Lung (tissue), 12 donors: Measurements from ENCODE around the gene ID3. TPM values are rescaled to one million over a fixed set of nuclear protein-coding genes. Genes with fewer than 3 reads are reported as not detected.

Source experiments
- ATAC-seq: fragments of 200-7000 bp; cut with Tn5 transposase; one replicate; pipeline ENCODE4 v1.9.1; 2020; ENCODE audit warnings: moderate number of reproducible peaks; ENCODE audit not compliant: insufficient read depth, low FRiP score
- DNase-seq, 3 donors: peaks; one replicate each; pipeline ENCODE4 v3.0.0-alpha.2; 2013 to 2017
- H3K27ac ChIP-seq, 2 donors: one replicate each; pipeline ENCODE4 v1.5.1; 2013; ENCODE audit warnings: mild to moderate bottlenecking in 2 of 2, moderate library complexity in 2 of 2, control low read depth in 1 of 2, inconsistent platforms in 1 of 2, low read depth in 1 of 2, low read length in 1 of 2
- H3K27me3 ChIP-seq, 3 donors: one replicate each; pipeline ENCODE4 v1.5.1; 2013; ENCODE audit warnings: low read length in 2 of 3; ENCODE audit not compliant: control insufficient read depth in 3 of 3, insufficient read depth in 3 of 3
- H3K36me3 ChIP-seq, 4 donors: one replicate each; pipeline ENCODE4 v1.5.1; 2013; ENCODE audit warnings: low read length in 4 of 4, mild to moderate bottlenecking in 1 of 4, moderate library complexity in 1 of 4; ENCODE audit not compliant: control insufficient read depth in 4 of 4, insufficient read depth in 4 of 4
- H3K4me1 ChIP-seq, 5 donors: one replicate each; pipeline ENCODE4 v1.5.1; 2013; ENCODE audit warnings: low read length in 5 of 5, mild to moderate bottlenecking in 2 of 5, moderate library complexity in 1 of 5; ENCODE audit not compliant: control insufficient read depth in 5 of 5, insufficient read depth in 5 of 5
- H3K4me3 ChIP-seq: one replicate; pipeline ENCODE4 v1.5.1; 2013; ENCODE audit warnings: mild to moderate bottlenecking, control low read depth, moderate library complexity
- H3K9ac ChIP-seq, 2 donors: one replicate each; pipeline ENCODE4 v1.5.1; 2013; ENCODE audit warnings: low read length in 2 of 2, control low read depth in 1 of 2; ENCODE audit not compliant: insufficient read depth in 1 of 2
- H3K9me3 ChIP-seq, 4 donors: one replicate each; pipeline ENCODE4 v1.5.1; 2013; ENCODE audit warnings: low read length in 3 of 4, mild to moderate bottlenecking in 1 of 4, moderate library complexity in 1 of 4; ENCODE audit not compliant: control insufficient read depth in 4 of 4, insufficient read depth in 3 of 4
- CTCF ChIP-seq: IDR thresholded peaks from 2 replicates; pipeline ENCODE4 v1.5.1; 2012; ENCODE audit warnings: mild to moderate bottlenecking; ENCODE audit errors: control extremely low read depth, extremely low read depth
- WGBS, 2 donors: extraction: QIAGEN DNeasy Blood & Tissue Kit; methylation state at CpG; one replicate each; pipeline ENCODE4 v1.1.7; 2013; 5-methylcytosine and 5-hydroxymethylcytosine counted together
- polyA plus RNA-seq, 2 donors: library from polyadenylated mRNA; stranded (reverse); fragments of 200-250 nt; gene quantifications; one replicate each; pipeline ENCODE4 v1.2.1, GENCODE V29; 2013
- total RNA-seq, 2 donors: library from RNA; depleted of rRNA in 1 of 2; stranded (reverse); fragments of >200 nt in 1 of 2; gene quantifications; one replicate each; pipeline ENCODE4 v1.2.1, GENCODE V29; 2014 to 2021
- donor health status: control.
- donor health status: control.
- donor health status: Bipolar disorder and iron deficiency.
- donor health status: healthy.
- donor health status: DM: yes; HTN: yes; CAD: no.

ID3 gene
- total and polyA plus RNA-seq, 4 donors, result 119 to 275 (median 163) TPM

- no peak for TF ChIP-seq CTCF
- H3K27ac ChIP-seq, result peak overlapping the region in 1 of 2 donors; percentile 2
- H3K36me3 ChIP-seq, result no peaks in the 10 kb centered on the region
- WGBS, 2 donors, result 84 to 89% methylated on average over 4 of the region's 4 CpGs
- H3K4me1 ChIP-seq, result peaks cover 0 to 53% (median 21%) of the 10 kb centered on the region in 5 donors
- H3K9ac ChIP-seq, result no peak overlapping the region
- no peak for ATAC-seq
- no peaks in the 10 kb centered on the region for H3K27me3 ChIP-seq
- DNase-seq, result no peak
- H3K9me3 ChIP-seq, result no peaks in the 10 kb centered on the region
- H3K4me3 ChIP-seq, result no peak overlapping the region
Observed at GRCh38 chr1:23551849-23552248, 7.5 kb downstream of the ID3 start.

GRCh38 chr1:23548704-23549143, 10.6 kb downstream of the ID3 start:
- Histone ChIP-seq H3K4me3 (no peak overlapping the region), H3K27me3 (no peaks in the 10 kb centered on the region), H3K36me3 (no peaks in the 10 kb centered on the region), H3K9ac (no peak overlapping the region), H3K4me1 (peaks cover 0 to 33% (median 4%) of the 10 kb centered on the region in 5 donors), H3K27ac (peak overlapping the region in 1 of 2 donors; percentile 57), H3K9me3 (no peaks in the 10 kb centered on the region)
- ATAC-seq, result no peak
- 50 to 69% methylated on average over 9 of the region's 9 CpGs for WGBS, 2 donors
- DNase-seq, result peak; percentile 69 to 87 (median 70)
- no peak for TF ChIP-seq CTCF

DNA sequence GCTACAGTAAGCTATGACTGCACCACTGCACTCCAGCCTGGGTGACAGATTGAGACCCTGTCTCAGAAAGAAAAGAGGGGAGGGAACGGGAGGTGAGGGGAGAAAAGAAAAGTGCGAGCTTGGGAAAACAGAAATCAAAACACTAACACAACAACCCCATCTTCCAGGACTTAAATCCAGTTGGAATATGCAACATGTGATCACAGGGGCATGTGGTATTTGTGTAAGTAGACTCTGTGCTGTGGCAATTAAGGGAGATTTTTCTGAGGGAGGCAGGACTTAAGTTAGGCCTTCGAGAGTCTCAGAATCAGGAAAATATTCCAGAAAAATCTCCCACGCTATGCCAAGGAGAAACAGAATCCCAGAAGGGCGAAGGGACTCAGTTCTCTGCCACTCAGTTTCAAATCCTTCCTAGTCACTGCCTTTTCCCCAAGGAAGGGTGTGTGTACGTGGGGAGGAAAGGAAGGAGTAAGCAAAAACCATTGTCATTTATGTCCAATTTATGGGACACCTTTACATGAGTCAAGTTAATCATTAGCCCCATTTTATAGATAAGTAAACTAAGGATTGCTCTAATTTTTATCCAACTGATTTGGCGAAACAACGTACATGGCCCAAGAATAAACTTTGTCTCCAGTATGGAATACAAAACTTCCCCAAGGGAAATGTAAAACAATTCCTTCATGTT, 12.3 kb downstream of the ID3 start:
- Histone ChIP-seq H3K36me3 (no peaks in the 10 kb centered on the region), H3K27ac (peak overlapping the region in 1 of 2 donors; percentile 26), H3K4me1 (peaks cover 0 to 26% (median 3%) of the 10 kb centered on the region in 5 donors), H3K4me3 (no peak overlapping the region), H3K9ac (no peak overlapping the region), H3K27me3 (no peaks in the 10 kb centered on the region), H3K9me3 (no peaks in the 10 kb centered on the region)
- no peak for TF ChIP-seq CTCF
- WGBS, 2 donors, result 67 to 79% methylated on average over 8 of the region's 8 CpGs
- ATAC-seq, result no peak
- DNase-seq, result peak in 1 of 3 donors; percentile 34

DNA sequence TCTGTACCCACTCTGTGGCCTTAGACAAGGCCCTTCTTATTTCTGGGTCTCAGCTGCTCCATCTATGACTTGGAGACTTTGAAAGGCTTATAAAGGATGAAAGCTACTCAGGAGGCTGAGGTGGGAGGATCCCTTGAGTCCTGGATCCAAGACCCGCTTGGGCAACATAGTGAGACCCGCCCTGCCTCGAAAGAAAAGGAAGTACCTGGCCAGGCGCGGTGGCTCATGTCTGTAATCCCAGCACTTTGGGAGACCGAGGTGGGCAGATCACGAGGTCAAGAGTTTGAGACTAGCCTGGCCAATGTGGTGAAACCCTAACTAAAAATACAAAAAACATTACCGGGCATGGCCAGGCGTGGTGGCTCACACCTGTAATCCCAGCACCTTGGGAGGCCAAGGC, 13.4 kb downstream of the ID3 start:
- DNase-seq (no peak), ATAC-seq (no peak)
- Histone ChIP-seq H3K9ac (no peak overlapping the region), H3K36me3 (no peaks in the 10 kb centered on the region), H3K4me3 (no peak overlapping the region), H3K4me1 (peaks cover 0 to 16% (median 3%) of the 10 kb centered on the region in 5 donors), H3K27me3 (no peaks in the 10 kb centered on the region), H3K9me3 (no peaks in the 10 kb centered on the region), H3K27ac (no peak overlapping the region)
- WGBS, 2 donors, result 89 to 90% methylated on average over 9 of the region's 9 CpGs
- no peak for TF ChIP-seq CTCF
